Body of pancreas (tissue), 4 donors: Measurements from ENCODE around the gene SPC25. TPM values are rescaled to one million over a fixed set of nuclear protein-coding genes. Genes with fewer than 3 reads are reported as not detected.

ENCODE experiments used
- ATAC-seq: fragments of 150-250 bp; one replicate; pipeline ENCODE4 v1.9.1; 2016
- DNase-seq, 4 donors: peaks; one replicate each; pipeline ENCODE4 v3.0.0-alpha.2; 2019
- H3K27ac ChIP-seq, 4 donors: fragments of 200-600 bp; sonication (generic); 1 replicate in 3 of 4; 2 replicates in 1 of 4; pipeline versions ENCODE4 v1.5.1 to v1.6.1; 2016 to 2019; ENCODE audit warnings: mild to moderate bottlenecking in 1 of 4, mixed read lengths in 1 of 4, moderate library complexity in 1 of 4
- H3K27me3 ChIP-seq, 2 donors: fragments of 200-600 bp; sonication (generic); one replicate each; pipeline ENCODE4 v1.6.0; 2016; ENCODE audit warnings: mild to moderate bottlenecking in 1 of 2
- H3K36me3 ChIP-seq, 2 donors: fragments of 200-600 bp; sonication (generic); replicated peaks in 1 of 2; 2 replicates each; pipeline ENCODE4 v1.5.1; 2016; ENCODE audit warnings: low read depth in 2 of 2; ENCODE audit not compliant: insufficient read depth in 1 of 2
- H3K4me1 ChIP-seq: fragments of 200-600 bp; sonication (generic); one replicate; pipeline ENCODE4 v1.6.0; 2016
- H3K4me3 ChIP-seq, 2 donors: fragments of 200-600 bp; sonication (generic); 1 replicate in 1 of 2; 2 replicates in 1 of 2; pipeline ENCODE4 v1.5.1; 2016 to 2019
- H3K9me3 ChIP-seq, 3 donors: fragments of 200-600 bp; sonication (generic); 1 replicate in 2 of 3; 2 replicates in 1 of 3; pipeline ENCODE4 v1.5.1; 2016
- CTCF ChIP-seq, 7 experiments: fragments of 450-650 bp in 4 of 7; fragments of 200-600 bp in 3 of 7; sonication (generic) in 3 of 7; IDR thresholded peaks; one replicate each; pipeline ENCODE4 v1.5.1; 2016 to 2019; ENCODE audit warnings: antibody characterized with exemption in 7 of 7
- POLR2A ChIP-seq, 3 donors: fragments of 450-650 bp; IDR thresholded peaks; one replicate each; pipeline ENCODE4 v1.6.1; 2016; ENCODE audit warnings: antibody characterized with exemption in 3 of 3, mild to moderate bottlenecking in 2 of 3
- WGBS, 2 donors: methylation state at CpG; one replicate each; pipeline ENCODE4 v1.1.5; 2017; 5-methylcytosine and 5-hydroxymethylcytosine counted together
- intact Hi-C: fragments of 100-400 bp; cut with DNase I; formaldehyde crosslinking; loops from one replicate; pipeline ENCODE4 v1.15.1; 2023
- total RNA-seq, 2 donors: library from RNA; depleted of rRNA; stranded (reverse); fragments of >200 nt; gene quantifications; one replicate each; pipeline ENCODE4 v1.1.0, GENCODE V29; 2016

Gene SPC25
- total RNA-seq, 2 donors from 2014 or later = not detected

GRCh38 chr2:168896783-168897182, 6.6 kb upstream of the SPC25 start:
- Histone ChIP-seq H3K4me1 (no peaks in the 10 kb centered on the region), H3K4me3 (no peak overlapping the region), H3K27ac (no peak overlapping the region), H3K36me3 (no peaks in the 10 kb centered on the region), H3K27me3 (no peaks in the 10 kb centered on the region), H3K9me3 (no peaks in the 10 kb centered on the region)
- 67 to 70% methylated on average over 4 of the region's 4 CpGs for WGBS, 2 donors
- DNase-seq (no peak), ATAC-seq (no peak)
- TF ChIP-seq CTCF (IDR thresholded peaks at IDR 0.05) (no peak), POLR2A (IDR thresholded peaks at IDR 0.05) (no peak)
- intact Hi-C loops = no loop called here

GRCh38 chr2:168895771-168896170, 5.5 kb upstream of the SPC25 start:
- Histone ChIP-seq H3K36me3 (no peaks in the 10 kb centered on the region), H3K9me3 (no peaks in the 10 kb centered on the region), H3K27me3 (no peaks in the 10 kb centered on the region), H3K4me1 (no peaks in the 10 kb centered on the region), H3K27ac (no peak overlapping the region), H3K4me3 (no peak overlapping the region)
- TF ChIP-seq POLR2A (IDR thresholded peaks at IDR 0.05) (no peak), CTCF (IDR thresholded peaks at IDR 0.05) (no peak)
- no peak for DNase-seq
- no peak for ATAC-seq
- intact Hi-C loops = no loop called here

- no peak for TF ChIP-seq CTCF (IDR thresholded peaks at IDR 0.05)
- no peak for ATAC-seq
- intact Hi-C loops = no loop called here
These were observed 4.5 kb upstream of the SPC25 start for GRCh38 chr2:168894720-168895119.

GRCh38 chr2:168894101-168894500, 3.9 kb upstream of the SPC25 start:
- Histone ChIP-seq H3K4me3 (no peak overlapping the region), H3K9me3 (no peaks in the 10 kb centered on the region), H3K27ac (no peak overlapping the region), H3K4me1 (peaks cover 4% of the 10 kb centered on the region), H3K27me3 (no peaks in the 10 kb centered on the region), H3K36me3 (no peaks in the 10 kb centered on the region)
- ATAC-seq (no peak), DNase-seq (no peak)
- intact Hi-C loops = no loop called here
- TF ChIP-seq CTCF (IDR thresholded peaks at IDR 0.05) (no peak), POLR2A (IDR thresholded peaks at IDR 0.05) (no peak)
- WGBS, 2 donors = 75 to 83% methylated on average over 1 of the region's 1 CpG

More at GRCh38 chr2:168894720-168895119, 4.5 kb upstream of the SPC25 start:
- Histone ChIP-seq H3K27ac (no peak overlapping the region), H3K9me3 (no peaks in the 10 kb centered on the region), H3K27me3 (no peaks in the 10 kb centered on the region), H3K4me3 (no peak overlapping the region), H3K36me3 (no peaks in the 10 kb centered on the region), H3K4me1 (peaks cover 4% of the 10 kb centered on the region)
- no peak for DNase-seq

- ATAC-seq = no peak
- Histone ChIP-seq H3K27ac (no peak overlapping the region), H3K36me3 (no peaks in the 10 kb centered on the region), H3K4me1 (peaks cover 4% of the 10 kb centered on the region), H3K4me3 (no peak overlapping the region), H3K27me3 (no peaks in the 10 kb centered on the region), H3K9me3 (no peaks in the 10 kb centered on the region)
- no peak for DNase-seq
- 60 to 88% methylated on average over 3 of the region's 3 CpGs for WGBS, 2 donors
- TF ChIP-seq CTCF (IDR thresholded peaks at IDR 0.05) (no peak), POLR2A (IDR thresholded peaks at IDR 0.05) (no peak)
- intact Hi-C loops = no loop called here
These were observed 2.1 kb upstream of the SPC25 start for GRCh38 chr2:168892327-168892726.
